GM21447 (cell line): ENCODE measurements around the gene RTF1.
"Not testable (repeated sequence)": the region's sequence is repeated elsewhere in the genome, so short reads cannot be mapped to it uniquely, and the experiment has no call there.

Experiments
- ATAC-seq: cut with Tn5 transposase; IDR thresholded peaks from one replicate; pipeline ENCODE4 v1.9.1; 2021; ENCODE audit not compliant: unreplicated experiment

Gene RTF1

DNA sequence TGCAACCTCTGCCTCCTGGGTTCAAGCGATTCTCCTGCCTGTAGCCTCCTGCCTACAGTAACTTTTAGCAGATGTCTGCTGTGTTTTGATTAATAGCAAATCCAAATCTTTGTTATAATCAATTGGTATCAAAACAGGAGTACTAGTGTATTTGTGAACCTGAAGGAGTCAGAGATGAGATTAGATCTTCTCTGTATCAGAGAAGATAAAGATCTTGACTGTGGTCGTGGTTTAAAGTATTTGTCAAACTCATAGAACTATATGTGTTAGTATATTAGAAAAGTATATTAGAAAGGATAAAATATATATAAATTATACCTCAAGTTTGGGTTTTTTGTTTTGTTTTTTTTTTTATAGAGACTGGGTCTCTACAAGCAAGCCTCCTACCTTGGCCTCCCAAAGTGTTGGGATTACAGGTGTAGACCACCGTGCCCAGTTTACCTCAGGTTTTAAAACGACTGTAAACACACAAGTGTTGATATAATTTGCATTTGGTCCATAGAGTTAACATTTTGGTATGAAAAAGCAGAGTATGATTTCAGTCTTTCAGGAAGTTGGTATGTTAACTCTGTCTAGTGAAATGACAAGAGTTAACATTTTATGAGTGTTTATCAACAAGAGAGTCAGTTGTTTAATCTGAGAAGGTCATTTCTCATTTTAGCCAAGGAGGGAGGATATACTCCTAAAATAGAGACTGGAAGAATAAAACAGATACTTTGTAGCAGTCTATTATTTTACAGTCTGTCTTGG lies 18.3 kb downstream of the RTF1 start:
- ATAC-seq, result no peak

DNA sequence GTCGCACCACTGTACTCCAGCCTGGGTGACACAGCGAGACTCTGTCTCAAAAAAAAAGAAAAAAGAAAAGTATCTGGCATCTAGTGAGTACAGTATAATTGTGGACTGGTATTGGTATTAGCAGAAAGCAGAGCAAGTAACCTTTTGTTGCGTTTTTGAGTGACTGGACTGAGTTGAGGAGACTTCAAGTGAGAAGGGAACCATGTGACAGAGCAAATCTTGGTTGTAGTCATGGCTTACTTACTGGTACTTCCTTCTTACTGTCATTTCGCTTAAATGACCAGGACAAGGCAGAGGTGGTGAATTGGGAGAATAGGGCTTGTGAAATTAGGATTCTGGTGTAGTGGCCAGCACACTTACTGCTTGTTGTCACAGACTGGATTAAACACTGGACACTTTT lies 20.6 kb downstream of the RTF1 start:
- ATAC-seq, result no peak

DNA sequence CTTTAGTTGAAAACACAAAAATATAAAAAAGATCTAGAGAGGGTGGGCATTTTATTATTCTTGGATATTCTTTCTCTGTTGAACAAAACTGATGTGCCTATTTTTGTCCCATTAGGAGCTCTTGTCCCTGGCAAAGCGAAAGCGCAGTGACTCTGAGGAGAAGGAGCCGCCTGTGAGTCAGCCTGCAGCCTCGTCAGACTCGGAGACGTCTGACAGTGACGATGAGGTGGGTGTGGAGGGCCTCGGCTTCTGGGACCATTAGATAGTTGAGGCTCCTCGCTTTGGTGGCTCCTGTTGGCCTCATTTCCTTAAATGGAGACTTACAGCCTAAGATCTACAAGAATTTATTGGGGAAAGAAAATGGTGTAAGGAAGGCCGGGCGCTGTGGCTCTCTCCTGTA lies 21.3 kb downstream of the RTF1 start:
- ATAC-seq, result no peak

DNA sequence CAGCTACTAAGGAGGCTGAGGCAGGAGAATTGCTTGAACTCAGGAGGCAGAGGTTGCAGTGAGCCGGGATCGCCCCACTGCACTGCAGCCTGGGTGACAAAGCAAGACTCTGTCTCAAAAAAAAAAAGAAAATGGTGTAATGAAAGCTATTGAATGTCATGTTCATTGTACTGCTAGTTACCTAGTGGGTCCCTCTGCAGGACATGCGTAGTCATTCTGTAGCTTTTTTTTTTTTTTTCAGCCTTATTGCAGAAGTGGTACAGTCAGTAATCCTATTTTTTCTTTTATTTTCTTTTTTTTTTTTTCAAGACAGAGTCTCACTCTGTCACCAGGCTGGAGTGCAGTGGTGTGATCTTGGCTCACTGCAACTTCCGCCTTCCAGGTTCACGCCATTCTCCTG lies 21.9 kb downstream of the RTF1 start:
- ATAC-seq, result not testable (repeated sequence)

DNA sequence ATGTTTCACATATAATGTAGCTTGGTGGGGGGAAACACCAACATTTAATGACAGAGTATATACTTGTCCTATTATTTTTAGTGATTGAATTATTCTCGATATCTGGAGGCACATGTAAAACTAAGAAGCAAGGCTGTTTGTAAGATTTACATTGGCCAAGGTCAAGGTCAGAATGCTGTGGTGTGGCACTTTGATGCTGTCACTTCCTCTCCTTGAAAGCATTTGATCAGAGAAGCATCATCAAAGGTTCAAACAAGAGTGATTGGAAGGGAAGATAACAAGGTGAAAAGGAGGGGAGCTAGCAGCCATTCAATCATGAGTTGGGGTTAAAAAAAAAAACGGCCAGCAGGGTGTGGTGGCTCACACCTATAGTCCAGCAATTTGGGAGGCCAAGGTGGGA lies 26.4 kb downstream of the RTF1 start:
- no peak for ATAC-seq

DNA sequence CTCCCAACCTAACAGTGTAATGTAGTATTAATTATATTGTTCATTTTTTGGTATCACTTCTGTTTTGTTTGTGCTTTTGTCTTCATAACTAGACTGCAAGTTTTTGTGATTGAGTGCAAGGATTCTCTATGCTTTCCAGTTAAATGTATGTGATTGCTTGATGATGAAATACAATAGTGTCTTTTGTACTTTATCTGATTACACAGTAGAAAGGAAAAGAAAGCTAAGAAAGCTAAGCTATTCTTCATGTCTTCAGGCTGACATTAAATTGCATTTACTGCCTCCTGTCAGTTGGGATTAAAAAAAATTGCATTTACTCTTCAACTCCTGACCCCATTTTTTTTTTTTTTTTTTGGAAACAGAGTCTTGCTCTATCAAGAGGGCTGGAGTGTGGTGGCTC lies 28.5 kb downstream of the RTF1 start:
- ATAC-seq, result no peak

DNA sequence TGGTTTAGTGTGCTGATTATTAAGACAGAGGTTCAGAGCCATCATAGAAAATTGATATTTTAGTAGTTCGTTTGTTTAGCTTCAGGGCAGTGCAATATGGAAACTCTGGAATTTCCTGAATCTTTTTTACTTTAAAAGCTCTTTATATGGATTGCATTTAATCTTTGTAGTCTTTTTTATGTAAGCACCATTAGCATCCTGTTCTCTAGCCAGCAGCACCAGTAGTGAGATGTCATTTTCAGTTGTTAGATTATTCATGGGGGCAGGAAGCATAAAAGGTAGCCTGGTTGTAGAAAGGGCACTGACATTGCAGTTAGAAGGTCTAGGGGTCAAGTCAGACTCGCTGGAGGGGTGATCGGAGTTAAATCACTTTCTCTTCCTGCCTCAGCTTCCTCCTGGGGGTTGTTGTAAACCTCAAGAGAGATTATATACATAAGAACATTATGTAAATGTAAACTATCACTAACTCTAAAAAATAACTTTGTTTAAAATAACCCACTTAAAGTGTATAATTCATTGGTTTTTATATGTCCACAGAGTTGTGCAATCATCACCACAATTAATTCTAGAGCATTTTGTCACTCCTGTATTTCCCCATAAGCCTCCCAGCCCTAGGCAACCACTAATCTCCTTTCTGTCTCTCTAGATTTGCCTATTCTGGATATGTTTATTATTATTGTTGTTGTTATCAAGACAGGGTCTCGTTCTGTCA lies 45.3 kb downstream of the RTF1 start:
- no peak for ATAC-seq

DNA sequence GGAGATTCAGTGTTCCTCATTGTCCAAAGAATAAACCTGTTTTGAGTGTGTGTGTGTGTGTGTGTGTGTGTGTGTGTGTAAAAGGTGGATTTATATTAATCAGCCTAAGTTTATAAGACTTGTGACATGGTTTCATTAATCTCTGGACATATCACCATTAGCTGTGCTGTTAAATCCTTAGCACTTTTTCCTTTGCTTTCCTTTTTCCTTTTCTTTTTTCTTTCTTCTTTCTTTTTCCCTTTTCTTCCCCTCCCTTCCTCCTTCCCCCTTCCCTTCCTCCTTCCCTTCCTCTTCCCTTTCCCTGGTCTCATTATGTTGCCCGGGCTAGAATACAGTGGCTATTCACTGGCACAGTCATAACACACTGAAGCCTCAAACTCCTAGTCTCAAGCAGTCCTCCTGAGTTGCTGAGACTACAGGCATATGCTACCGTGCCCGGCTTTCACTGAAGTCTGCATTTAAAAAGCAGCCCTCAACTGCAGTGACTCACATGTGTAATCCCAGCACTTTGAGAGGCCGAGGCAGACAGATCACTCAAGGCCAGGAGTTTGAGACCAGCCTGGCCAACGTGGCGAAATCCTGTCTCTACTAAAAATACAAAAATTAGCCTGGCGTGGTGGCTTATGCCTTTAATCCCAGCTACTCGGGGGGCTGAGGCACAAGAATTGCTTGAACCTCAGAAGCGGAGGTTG lies 48.1 kb downstream of the RTF1 start:
- ATAC-seq, result no peak

DNA sequence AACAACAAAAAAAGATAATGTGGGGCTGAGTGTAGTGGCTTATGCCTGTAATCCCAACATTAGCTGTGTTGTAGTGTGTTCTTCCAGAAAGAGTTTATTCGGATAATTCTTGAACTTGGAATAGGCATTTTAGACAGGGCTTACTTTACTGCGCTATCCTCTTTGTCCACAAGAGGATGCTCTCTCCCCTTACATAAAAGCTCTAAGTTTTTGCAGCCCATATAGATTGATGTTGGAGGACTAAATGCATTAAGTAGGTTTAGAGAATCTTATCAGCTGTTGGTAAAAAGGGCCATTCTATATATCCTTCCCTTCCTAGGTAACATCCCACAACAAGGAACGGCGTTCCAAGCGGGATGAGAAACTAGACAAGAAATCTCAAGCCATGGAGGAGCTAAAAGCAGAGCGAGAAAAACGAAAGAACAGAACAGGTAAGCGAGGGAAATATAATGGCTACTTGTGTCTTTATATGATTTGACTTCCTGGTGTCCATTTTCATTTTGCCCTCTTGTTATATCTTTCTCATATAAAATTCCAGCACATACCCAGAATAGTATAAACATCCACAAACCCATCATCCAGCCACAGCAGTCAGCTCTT lies 49.0 kb downstream of the RTF1 start:
- ATAC-seq, result no peak

DNA sequence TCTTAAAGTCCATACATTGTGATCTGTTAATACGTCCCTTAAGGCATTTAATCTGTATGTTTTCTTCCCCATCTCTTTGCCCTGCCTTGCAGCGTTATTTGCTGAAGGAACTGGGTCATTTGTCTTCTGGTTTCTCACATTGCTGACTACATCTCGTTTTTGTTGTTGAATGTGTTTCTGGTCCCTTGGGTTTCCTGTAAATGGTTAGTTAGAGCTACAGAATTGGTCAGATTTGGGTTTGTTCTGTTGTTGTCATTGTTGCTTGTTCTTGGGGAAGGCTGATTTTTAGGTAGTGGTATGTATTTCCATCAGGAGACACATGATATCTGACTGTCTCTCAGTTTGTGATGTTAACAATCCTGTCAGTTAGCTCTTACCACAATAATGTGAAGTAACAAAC lies 49.8 kb downstream of the RTF1 start:
- no peak for ATAC-seq

DNA sequence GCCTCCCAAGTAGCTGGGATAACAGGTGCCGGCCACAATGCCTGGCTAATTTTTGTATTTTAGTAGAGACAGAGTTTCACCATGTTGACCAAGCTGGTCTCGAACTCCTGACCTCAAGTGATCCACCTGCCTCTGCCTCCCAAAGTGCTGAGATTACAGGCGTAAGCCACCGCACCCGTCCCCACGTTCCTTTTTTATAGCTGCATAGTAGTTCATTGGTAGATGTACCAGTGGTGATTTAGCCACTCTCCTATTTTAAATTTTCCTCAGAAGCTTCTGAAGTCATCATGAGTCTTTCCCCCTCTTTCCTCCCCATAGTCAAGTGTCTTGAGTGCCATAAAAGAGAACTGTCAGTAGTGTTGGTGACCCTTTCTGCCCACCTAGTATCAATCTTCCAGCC lies 52.7 kb downstream of the RTF1 start:
- ATAC-seq, result not testable (repeated sequence)

DNA sequence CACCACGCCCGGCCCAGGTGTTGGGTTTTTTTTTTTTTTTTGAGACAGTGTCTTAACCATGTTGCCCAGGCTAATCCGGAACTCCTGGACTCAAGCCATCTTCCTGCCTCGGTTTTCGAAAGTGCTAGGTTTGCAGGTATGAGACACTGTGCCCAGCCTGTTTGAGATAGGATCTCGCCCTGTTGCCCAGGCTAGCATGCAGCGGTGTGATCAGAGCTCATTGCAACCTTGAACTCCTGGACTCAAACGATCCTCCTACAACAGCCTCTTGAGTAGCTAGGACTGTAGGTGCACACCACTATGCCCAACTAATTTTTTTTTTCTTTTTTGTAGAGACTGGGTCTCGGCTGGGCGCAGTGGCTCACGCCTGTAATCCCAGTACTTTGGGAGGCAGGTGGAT lies 56.5 kb downstream of the RTF1 start:
- no peak for ATAC-seq

DNA sequence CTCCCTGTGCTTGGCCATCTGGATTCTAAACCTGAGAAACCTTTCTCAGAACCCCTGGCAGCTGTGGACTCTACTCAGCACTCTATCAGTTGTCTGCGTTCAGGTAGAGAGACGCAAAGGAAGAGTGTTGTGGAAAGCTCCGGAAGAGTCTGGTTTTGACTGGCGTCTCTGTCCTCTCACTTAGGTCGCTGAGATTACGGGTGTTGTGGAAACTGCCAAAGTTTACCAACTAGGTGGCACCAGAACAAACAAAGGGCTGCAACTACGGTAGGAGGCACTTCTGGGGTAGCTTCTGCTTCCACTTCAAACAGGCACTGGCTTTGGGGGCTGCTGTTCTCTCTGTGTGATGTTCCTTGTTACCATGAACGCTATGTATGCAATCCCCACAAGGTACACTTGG lies 57.5 kb downstream of the RTF1 start:
- no peak for ATAC-seq

DNA sequence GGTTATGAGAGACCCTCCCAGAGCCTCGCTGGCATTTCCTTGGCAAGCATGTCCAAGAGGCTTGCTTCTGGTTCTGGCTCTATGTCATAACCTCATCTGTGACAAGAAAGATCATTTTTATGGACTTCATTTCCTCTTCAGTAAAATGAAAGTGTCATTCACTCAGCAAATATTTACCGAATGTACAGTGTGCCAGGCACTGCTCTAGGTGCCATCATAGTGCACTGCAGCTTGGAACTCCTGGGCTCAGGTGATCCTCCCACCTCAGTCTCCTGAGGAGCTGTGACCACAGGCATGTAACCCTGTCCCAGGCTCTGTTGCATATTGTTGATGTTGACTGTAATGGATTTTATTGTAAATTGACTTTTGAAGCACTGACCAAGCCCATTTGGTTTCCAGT lies 58.0 kb downstream of the RTF1 start:
- ATAC-seq, result no peak

DNA sequence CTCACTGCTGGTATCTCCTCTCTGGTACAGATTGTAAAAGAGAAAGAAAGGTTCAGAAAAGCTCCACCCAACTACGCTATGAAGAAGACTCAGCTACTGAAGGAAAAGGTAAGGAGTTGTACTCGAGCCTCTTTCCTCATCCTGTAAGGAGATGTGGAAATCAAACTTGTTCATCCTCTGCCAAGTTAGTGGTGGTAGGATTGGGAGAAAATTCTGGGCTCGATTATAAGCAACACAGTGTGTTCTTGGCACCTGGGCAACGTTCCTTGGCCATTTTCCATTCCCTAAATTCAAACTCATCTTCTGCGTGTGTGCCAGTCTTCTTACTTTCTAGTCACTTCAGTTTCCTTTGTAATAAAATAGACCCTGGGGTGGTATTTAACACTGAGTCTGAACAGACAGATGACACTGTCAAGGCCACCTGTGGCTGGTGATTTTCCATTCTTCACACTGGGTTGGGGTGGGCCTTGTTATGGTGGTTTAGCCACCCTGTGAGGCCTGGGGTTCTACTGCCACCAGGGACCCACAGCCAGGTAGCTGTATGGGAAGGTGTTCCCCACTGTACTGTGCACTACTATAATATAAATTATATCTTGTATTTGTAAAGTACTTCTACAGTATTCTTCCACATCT lies 59.6 kb downstream of the RTF1 start:
- no peak for ATAC-seq

DNA sequence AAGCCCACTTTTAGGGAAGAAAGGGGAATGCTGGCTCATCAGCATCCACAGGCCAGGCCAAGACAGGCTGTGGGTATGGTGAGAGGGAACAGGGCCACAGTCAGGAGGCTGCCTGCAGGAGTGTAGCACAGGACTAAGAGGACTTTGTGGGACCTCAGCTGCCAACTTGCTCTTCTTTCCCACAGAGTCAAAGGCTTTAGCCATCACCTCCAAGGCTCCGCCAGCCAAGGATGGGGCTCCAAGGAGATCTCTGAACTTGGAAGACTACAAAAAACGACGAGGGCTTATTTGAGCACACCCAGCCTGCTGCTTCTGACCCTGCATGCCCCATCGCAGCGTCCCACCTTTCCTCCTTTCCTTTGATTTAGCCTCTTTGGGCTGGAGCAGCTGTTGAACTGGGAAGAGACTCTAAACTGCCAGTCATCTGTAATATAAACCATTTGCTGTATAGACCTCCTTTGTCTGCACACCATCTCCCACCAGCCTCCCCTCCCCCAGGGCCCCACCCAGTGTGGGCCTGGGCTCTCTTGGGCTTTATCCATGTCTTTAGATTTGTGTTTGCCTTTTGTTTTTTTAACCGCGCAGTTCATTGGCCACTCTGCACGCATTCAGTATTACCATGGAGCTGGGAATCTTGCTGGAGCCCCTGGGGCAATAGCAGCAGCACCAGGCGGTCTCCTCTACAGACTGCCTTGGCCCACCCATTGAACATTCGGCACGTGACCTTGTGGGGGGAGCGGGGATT lies 63.7 kb downstream of the RTF1 start:
- ATAC-seq, result no peak

DNA sequence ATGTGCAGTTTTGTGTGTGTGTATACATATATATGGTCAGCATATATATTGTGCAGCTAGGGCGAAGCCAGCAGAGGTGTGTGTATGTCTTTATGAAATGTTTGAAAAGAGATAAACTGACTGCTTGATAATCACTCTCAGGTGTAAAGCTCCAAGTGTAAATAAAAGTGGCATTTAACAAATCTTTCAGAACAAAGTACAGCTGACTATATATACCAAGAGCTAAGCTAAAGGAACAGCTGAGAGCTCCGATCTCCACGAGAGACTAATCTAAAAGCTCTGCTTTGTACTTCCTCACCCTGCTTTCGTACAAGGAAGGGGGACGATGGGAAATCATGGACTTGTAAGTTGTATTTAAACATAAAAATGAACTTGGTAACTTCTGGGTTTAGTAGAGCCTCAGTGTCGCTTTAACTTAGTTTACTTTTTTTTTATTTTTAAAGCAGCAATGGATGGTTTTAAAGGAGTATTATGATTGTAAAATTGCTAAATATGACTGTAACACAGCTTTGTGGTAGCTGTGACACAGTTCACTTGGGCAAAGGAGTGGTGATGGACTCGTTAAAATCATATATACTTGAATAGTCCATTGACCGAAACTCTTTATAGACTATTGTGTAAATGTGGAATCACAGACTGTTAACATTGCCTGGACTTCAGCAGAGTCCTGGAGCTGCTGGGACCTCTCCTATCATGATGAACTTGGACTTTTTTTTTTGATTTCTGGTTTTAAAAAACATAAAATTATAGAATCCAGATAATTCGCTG lies 65.4 kb downstream of the RTF1 start:
- no peak for ATAC-seq

DNA sequence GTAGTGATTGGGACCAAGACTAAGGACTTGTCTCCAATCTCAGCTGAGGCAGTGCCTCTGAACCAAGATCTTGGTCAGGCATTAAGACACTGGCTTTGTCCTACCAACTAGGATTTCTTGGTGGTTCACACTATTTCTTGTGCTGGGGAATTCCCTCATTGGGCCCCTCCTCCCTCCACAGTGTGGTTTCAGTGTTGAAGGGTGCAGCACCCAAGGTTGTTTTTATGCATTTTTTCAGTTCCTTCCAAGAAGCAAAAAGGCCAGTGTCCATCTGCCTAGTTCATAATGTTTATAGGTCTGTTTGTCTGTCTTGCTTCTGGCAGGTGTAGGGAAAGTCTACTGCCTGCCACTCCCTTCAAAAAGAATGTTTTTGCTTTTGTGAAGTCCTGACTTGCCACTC lies 66.2 kb downstream of the RTF1 start:
- peak; percentile 84 for ATAC-seq

DNA sequence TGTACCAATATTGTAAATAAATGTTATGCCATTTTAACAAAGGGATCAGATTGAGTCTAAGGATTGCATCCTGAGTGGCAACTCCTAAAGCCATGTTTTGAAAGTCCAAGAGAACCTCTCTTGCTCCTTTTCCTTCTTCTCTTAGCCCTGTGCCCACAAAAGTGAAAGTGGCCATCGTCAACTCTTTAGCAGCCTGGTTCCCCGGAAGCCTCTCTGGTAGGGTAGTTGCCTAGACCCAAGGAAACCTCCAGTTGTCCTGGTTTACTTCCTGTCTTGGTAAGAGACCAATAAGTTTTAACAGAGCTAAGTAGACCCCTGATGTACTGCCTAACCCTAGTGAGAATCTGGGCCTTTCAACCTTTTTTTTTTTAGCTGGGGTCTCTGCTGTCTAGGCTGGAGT lies 66.6 kb downstream of the RTF1 start:
- ATAC-seq, result no peak
